ENCODE measurements around the gene SIX2.
A peak's percentile ranks its signal among the peaks of the same experiment; 100 is the strongest.

SIX2 gene

GRCh38 chr2:45000921-45001868, 8.1 kb downstream of the SIX2 start:
- DNase-seq, result no peak

- DNase-seq, result no peak
Measured at GRCh38 chr2:45000341-45000901, 8.8 kb downstream of the SIX2 start.

- no peak for DNase-seq
Measured at GRCh38 chr2:44999540-44999939, 9.7 kb downstream of the SIX2 start.

- DNase-seq, result no peak
Measured at GRCh38 chr2:44997963-44998362, 11.3 kb downstream of the SIX2 start.

GRCh38 chr2:44996356-44996755, 12.9 kb downstream of the SIX2 start:
- no peak for DNase-seq

GRCh38 chr2:44994377-44994776, 14.9 kb downstream of the SIX2 start:
- DNase-seq, result no peak

- no peak for DNase-seq
Measured at GRCh38 chr2:44989176-44989575, 20.1 kb downstream of the SIX2 start.

- DNase-seq, result no peak
Measured at GRCh38 chr2:44983836-44984604, 25.2 kb downstream of the SIX2 start.

GRCh38 chr2:44981714-44982108, 27.5 kb downstream of the SIX2 start:
- DNase-seq, result peak; percentile 64 to 71

GRCh38 chr2:44980751-44981713, 28.2 kb downstream of the SIX2 start:
- no peak for DNase-seq

- no peak for DNase-seq
Measured at GRCh38 chr2:44979581-44979980, 29.7 kb downstream of the SIX2 start.

- no peak for DNase-seq
Measured at GRCh38 chr2:44975571-44976450, 33.4 kb downstream of the SIX2 start.

GRCh38 chr2:44974064-44974715, 35.1 kb downstream of the SIX2 start:
- peak; percentile 60 to 79 for DNase-seq

GRCh38 chr2:44972771-44973535, 36.3 kb downstream of the SIX2 start:
- DNase-seq, result peak; percentile 33 to 60

- no peak for DNase-seq
Measured at GRCh38 chr2:44970846-44971450, 38.3 kb downstream of the SIX2 start.

GRCh38 chr2:44969936-44970335, 39.3 kb downstream of the SIX2 start:
- no peak for DNase-seq

- no peak for DNase-seq
Measured at GRCh38 chr2:44967727-44968432, 41.4 kb downstream of the SIX2 start.

GRCh38 chr2:44967056-44967455, 42.2 kb downstream of the SIX2 start:
- no peak for DNase-seq

- DNase-seq, result no peak
Measured at GRCh38 chr2:44965684-44966083, 43.6 kb downstream of the SIX2 start.
